ENCODE measurements around the gene HERC4.

Gene HERC4

DNA sequence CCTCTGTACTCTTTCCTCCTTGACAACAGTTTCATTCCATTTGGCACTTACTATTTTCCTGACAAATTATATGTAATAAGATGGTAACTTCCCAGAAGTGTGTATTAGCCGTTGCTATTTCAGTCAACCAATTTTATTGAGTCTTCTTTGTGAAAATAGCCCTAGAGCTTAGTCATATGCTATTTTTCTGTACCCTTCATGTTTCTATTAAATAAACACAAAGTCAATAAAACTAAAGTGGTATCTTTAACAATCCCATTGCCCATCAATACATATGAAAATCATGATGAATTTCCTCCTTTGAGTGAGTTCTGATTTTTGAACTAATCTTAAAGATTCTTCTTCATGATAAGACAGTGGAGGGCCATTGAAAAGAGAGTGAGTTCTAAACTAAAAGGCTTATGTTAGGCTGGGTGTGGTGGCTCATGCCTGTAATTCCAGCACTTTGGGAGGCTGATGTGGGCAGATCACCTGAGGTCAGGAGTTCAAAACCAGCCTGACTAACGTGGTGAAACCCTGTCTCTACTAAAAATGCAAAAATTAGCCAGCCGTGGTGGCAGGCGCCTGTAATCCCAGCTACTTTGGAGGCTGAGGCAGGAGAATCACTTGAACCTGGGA is 28.3 kb upstream of the HERC4 start:
- H3K4me3 ChIP-seq (ENCODE audit: low read length, poor library complexity, severe bottlenecking), result no peak overlapping the region
- no peaks in the 10 kb centered on the region for H3F3A ChIP-seq (ENCODE audit: low read depth)
- H3K36me3 ChIP-seq (ENCODE audit: insufficient read depth, low read length), result no peaks in the 10 kb centered on the region
- no peaks in the 10 kb centered on the region for H3K4me1 ChIP-seq (ENCODE audit: insufficient read depth, low read length, poor library complexity, severe bottlenecking)
- TF ChIP-seq, protein P1, sequence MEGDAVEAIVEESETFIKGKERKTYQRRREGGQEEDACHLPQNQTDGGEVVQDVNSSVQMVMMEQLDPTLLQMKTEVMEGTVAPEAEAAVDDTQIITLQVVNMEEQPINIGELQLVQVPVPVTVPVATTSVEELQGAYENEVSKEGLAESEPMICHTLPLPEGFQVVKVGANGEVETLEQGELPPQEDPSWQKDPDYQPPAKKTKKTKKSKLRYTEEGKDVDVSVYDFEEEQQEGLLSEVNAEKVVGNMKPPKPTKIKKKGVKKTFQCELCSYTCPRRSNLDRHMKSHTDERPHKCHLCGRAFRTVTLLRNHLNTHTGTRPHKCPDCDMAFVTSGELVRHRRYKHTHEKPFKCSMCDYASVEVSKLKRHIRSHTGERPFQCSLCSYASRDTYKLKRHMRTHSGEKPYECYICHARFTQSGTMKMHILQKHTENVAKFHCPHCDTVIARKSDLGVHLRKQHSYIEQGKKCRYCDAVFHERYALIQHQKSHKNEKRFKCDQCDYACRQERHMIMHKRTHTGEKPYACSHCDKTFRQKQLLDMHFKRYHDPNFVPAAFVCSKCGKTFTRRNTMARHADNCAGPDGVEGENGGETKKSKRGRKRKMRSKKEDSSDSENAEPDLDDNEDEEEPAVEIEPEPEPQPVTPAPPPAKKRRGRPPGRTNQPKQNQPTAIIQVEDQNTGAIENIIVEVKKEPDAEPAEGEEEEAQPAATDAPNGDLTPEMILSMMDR (conservative IDR thresholded peaks at IDR 0.05; ENCODE audit: low read length), result no peak
- no peak for TF ChIP-seq EZH2phosphoT487 (IDR thresholded peaks at IDR 0.05; ENCODE audit: borderline replicate concordance)
- no peaks in the 10 kb centered on the region for H4K20me1 ChIP-seq (ENCODE audit: insufficient read depth, low read length, poor library complexity, severe bottlenecking)
- H3K9me2 ChIP-seq (replicated peaks; ENCODE audit: low read depth, low read length), result no peaks in the 10 kb centered on the region
- no peak overlapping the region for H3K4me2 ChIP-seq (ENCODE audit: low read depth, low read length, poor library complexity, severe bottlenecking)
- H3K79me2 ChIP-seq (ENCODE audit: insufficient read depth, low read length), result no peaks in the 10 kb centered on the region
- no peaks in the 10 kb centered on the region for H3K9me3 ChIP-seq (ENCODE audit: insufficient read depth, low read depth, low read length)
- H2AFZ ChIP-seq (ENCODE audit: low read length), result no peak overlapping the region
- no peaks in the 10 kb centered on the region for H3K27me3 ChIP-seq (ENCODE audit: insufficient read depth, low read length, poor library complexity, severe bottlenecking)
- no peak overlapping the region for H3K9ac ChIP-seq (ENCODE audit: low read depth, low read length, poor library complexity, severe bottlenecking)

DNA sequence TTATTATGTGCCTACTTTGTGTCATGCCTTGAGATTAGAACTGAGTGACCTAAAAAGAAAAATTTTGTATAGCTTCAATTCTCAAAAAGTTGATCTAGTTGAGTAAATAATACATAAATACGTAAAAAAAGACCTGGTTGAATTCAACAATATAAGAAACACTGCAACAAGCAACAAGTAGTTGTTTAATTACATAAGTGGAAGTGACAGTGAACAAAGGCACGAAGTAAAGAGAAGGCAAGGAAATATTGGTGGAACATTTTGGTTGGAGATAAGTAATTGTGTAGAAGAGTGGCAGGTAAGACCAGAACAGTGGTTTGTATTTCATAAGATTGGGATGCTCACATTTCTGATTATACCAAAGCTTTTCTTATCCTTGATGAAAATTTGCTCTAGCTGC is 26.0 kb upstream of the HERC4 start:
- no peaks in the 10 kb centered on the region for H3F3A ChIP-seq (ENCODE audit: low read depth)

DNA sequence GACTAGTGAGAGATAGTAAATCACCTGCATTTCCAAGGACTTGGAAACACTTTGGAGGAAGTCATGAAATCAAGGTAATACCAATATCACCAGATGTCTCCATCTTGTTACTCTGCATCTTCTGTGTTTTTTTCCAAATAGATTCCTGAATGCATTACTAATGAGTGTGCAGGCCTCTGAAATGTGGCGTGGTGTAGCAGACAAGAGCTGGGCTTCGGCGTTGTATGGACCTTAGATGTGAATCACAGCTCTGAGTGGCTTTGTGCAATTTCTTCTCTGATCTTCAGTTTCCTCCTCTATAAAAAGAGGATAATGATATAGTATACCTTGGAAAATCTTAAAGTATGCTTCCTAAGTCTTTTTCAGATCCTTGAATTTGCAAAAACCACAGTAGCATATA is 24.7 kb upstream of the HERC4 start:
- Histone ChIP-seq H3K36me3 (ENCODE audit: insufficient read depth, low read length) (no peaks in the 10 kb centered on the region), H2AFZ (ENCODE audit: low read length) (no peak overlapping the region), H3K79me2 (ENCODE audit: insufficient read depth, low read length) (no peaks in the 10 kb centered on the region), H3K4me2 (ENCODE audit: low read depth, low read length, poor library complexity, severe bottlenecking) (no peak overlapping the region), H3K4me1 (ENCODE audit: insufficient read depth, low read length, poor library complexity, severe bottlenecking) (no peaks in the 10 kb centered on the region), H3F3A (ENCODE audit: low read depth) (no peaks in the 10 kb centered on the region), H3K9me2 (replicated peaks; ENCODE audit: low read depth, low read length) (no peaks in the 10 kb centered on the region), H3K4me3 (ENCODE audit: low read length, poor library complexity, severe bottlenecking) (no peak overlapping the region), H3K9me3 (ENCODE audit: insufficient read depth, low read depth, low read length) (no peaks in the 10 kb centered on the region), H3K9ac (ENCODE audit: low read depth, low read length, poor library complexity, severe bottlenecking) (no peak overlapping the region), H4K20me1 (ENCODE audit: insufficient read depth, low read length, poor library complexity, severe bottlenecking) (no peaks in the 10 kb centered on the region), H3K27me3 (ENCODE audit: insufficient read depth, low read length, poor library complexity, severe bottlenecking) (no peaks in the 10 kb centered on the region)
- no peak for TF ChIP-seq EZH2phosphoT487 (IDR thresholded peaks at IDR 0.05; ENCODE audit: borderline replicate concordance)
- TF ChIP-seq, protein P1 (conservative IDR thresholded peaks at IDR 0.05; ENCODE audit: low read length), result no peak

More for the DNA sequence above, 26.0 kb upstream of the HERC4 start:
- Histone ChIP-seq H3K4me2 (ENCODE audit: low read depth, low read length, poor library complexity, severe bottlenecking) (no peak overlapping the region), H3K36me3 (ENCODE audit: insufficient read depth, low read length) (no peaks in the 10 kb centered on the region), H3K9me2 (replicated peaks; ENCODE audit: low read depth, low read length) (no peaks in the 10 kb centered on the region), H3K4me1 (ENCODE audit: insufficient read depth, low read length, poor library complexity, severe bottlenecking) (no peaks in the 10 kb centered on the region), H3K9me3 (ENCODE audit: insufficient read depth, low read depth, low read length) (no peaks in the 10 kb centered on the region), H3K79me2 (ENCODE audit: insufficient read depth, low read length) (no peaks in the 10 kb centered on the region), H3K27me3 (ENCODE audit: insufficient read depth, low read length, poor library complexity, severe bottlenecking) (no peaks in the 10 kb centered on the region), H4K20me1 (ENCODE audit: insufficient read depth, low read length, poor library complexity, severe bottlenecking) (no peaks in the 10 kb centered on the region), H3K9ac (ENCODE audit: low read depth, low read length, poor library complexity, severe bottlenecking) (no peak overlapping the region), H3K4me3 (ENCODE audit: low read length, poor library complexity, severe bottlenecking) (no peak overlapping the region), H2AFZ (ENCODE audit: low read length) (no peak overlapping the region)
- TF ChIP-seq, protein P1 (conservative IDR thresholded peaks at IDR 0.05; ENCODE audit: low read length), result no peak
- no peak for TF ChIP-seq EZH2phosphoT487 (IDR thresholded peaks at IDR 0.05; ENCODE audit: borderline replicate concordance)

Data from Loucy (cell line).